NCI-H1105 (cell line): Measurements from ENCODE around the gene ASAP2.

Experiments
- DNase-seq: peaks from one replicate; lab custom pipeline; 2025; lab: John Stamatoyannopoulos, UW

ASAP2 gene

GRCh38 chr2:9231291-9232165 lies 24.9 kb downstream of the ASAP2 start:
- no peak for DNase-seq

GRCh38 chr2:9232166-9232479 lies 25.5 kb downstream of the ASAP2 start:
- DNase-seq: no peak

GRCh38 chr2:9232886-9233285 lies 26.3 kb downstream of the ASAP2 start:
- DNase-seq: no peak

GRCh38 chr2:9234680-9235146 lies 28.1 kb downstream of the ASAP2 start:
- DNase-seq: no peak

- DNase-seq: no peak
Observed at GRCh38 chr2:9235147-9236044, 28.8 kb downstream of the ASAP2 start.

- DNase-seq: no peak
Observed at GRCh38 chr2:9236045-9236344, 29.4 kb downstream of the ASAP2 start.

- no peak for DNase-seq
Observed at GRCh38 chr2:9236867-9237266, 30.3 kb downstream of the ASAP2 start.

- DNase-seq: no peak
Observed at GRCh38 chr2:9237831-9238230, 31.2 kb downstream of the ASAP2 start.

GRCh38 chr2:9238591-9239326 lies 32.1 kb downstream of the ASAP2 start:
- DNase-seq: no peak

GRCh38 chr2:9239616-9240015 lies 33.0 kb downstream of the ASAP2 start:
- DNase-seq: no peak

- no peak for DNase-seq
Observed at GRCh38 chr2:9240745-9241144, 34.1 kb downstream of the ASAP2 start.

GRCh38 chr2:9241233-9241632 lies 34.6 kb downstream of the ASAP2 start:
- no peak for DNase-seq

GRCh38 chr2:9243357-9243756 lies 36.7 kb downstream of the ASAP2 start:
- no peak for DNase-seq

- DNase-seq: no peak
Observed at GRCh38 chr2:9244985-9245544, 38.5 kb downstream of the ASAP2 start.

- peak; percentile 46 for DNase-seq
Observed at GRCh38 chr2:9247177-9247576, 40.6 kb downstream of the ASAP2 start.

- DNase-seq: peak; percentile 80
Observed at GRCh38 chr2:9247786-9248185, 41.2 kb downstream of the ASAP2 start.

- DNase-seq: no peak
Observed at GRCh38 chr2:9248363-9248762, 41.8 kb downstream of the ASAP2 start.

- DNase-seq: no peak
Observed at GRCh38 chr2:9249020-9249800, 42.6 kb downstream of the ASAP2 start.

- DNase-seq: no peak
Observed at GRCh38 chr2:9250091-9250490, 43.5 kb downstream of the ASAP2 start.

GRCh38 chr2:9250498-9251153 lies 44.0 kb downstream of the ASAP2 start:
- DNase-seq: no peak
